ENCODE results near the gene DMRT1.

DNA sequence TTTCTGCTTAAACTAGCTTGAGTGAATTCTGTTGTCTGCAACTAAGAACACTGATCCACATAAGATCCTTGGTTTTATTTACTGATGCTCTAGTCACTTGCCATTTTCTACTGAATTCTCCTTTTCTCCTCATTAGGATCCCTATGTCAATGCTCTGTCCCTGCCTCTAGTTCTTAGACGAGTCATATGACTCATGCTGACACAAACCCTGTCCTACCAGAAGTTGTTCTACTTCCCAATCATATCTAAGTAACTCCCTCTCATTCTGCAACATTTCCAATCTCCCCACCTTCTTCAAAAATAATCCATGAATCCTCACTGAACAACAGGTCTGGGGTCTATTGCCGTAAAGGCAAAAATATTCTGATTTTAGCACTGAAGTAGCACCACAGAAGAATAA, 47.1 kb upstream of the DMRT1 start:
- TF ChIP-seq, protein P1, sequence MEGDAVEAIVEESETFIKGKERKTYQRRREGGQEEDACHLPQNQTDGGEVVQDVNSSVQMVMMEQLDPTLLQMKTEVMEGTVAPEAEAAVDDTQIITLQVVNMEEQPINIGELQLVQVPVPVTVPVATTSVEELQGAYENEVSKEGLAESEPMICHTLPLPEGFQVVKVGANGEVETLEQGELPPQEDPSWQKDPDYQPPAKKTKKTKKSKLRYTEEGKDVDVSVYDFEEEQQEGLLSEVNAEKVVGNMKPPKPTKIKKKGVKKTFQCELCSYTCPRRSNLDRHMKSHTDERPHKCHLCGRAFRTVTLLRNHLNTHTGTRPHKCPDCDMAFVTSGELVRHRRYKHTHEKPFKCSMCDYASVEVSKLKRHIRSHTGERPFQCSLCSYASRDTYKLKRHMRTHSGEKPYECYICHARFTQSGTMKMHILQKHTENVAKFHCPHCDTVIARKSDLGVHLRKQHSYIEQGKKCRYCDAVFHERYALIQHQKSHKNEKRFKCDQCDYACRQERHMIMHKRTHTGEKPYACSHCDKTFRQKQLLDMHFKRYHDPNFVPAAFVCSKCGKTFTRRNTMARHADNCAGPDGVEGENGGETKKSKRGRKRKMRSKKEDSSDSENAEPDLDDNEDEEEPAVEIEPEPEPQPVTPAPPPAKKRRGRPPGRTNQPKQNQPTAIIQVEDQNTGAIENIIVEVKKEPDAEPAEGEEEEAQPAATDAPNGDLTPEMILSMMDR (IDR thresholded peaks at IDR 0.05), result no peak
- TF ChIP-seq POLR2A (IDR thresholded peaks at IDR 0.05), result no peak

Data from uterus (tissue), 2 donors.